IMR-90 (cell line): ENCODE measurements around the gene KCNN3. TPM values are rescaled to one million over a fixed set of nuclear protein-coding genes. Genes with fewer than 3 reads are reported as not detected.
A peak's percentile ranks its signal among the peaks of the same experiment; 100 is the strongest.

Source experiments
- ATAC-seq: fragments of 200-7000 bp; cut with Tn5 transposase; 2 replicates; pipeline ENCODE4 v1.9.1; 2020; ENCODE audit warnings: low read depth, mild to moderate bottlenecking, moderate library complexity
- BruUV-seq: library from RNA; stranded (reverse); fragments of 400-500 nt; replicated peaks from 2 replicates; lab custom pipeline; 2021; lab: Mats Ljungman, UMichigan
- CTCF ChIA-PET: fragments of 300-600 bp; formaldehyde crosslinking; extraction: SDS; loops from one replicate; lab custom pipeline; 2021; ENCODE audit warnings: antibody characterized with exemption; lab: Yijun Ruan, JAX
- POLR2A ChIA-PET: fragments of 300-600 bp; sonication (Branson Sonifier 250); formaldehyde crosslinking; loops from one replicate; lab custom pipeline; 2022; ENCODE audit warnings: antibody characterized with exemption; ENCODE audit not compliant: unreplicated experiment; lab: Charles Lee
- DNase-seq: peaks from one replicate; pipeline ENCODE4 v3.0.0; 2013
- H2AFZ ChIP-seq: replicated peaks from 2 replicates; pipeline ENCODE3; 2013; ENCODE audit warnings: low read length, mild to moderate bottlenecking; ENCODE audit not compliant: poor library complexity
- H2AK5ac ChIP-seq: 2 replicates; pipeline ENCODE4 v1.6.1; 2013; ENCODE audit warnings: low read depth, low read length, inconsistent platforms
- H2AK9ac ChIP-seq: replicated peaks from 2 replicates; pipeline ENCODE3; 2013; ENCODE audit warnings: mild to moderate bottlenecking, low read depth, low read length, moderate library complexity; ENCODE audit not compliant: poor library complexity
- H2BK120ac ChIP-seq: 2 replicates; pipeline ENCODE4 v1.6.1; 2013; ENCODE audit warnings: low read depth, low read length, inconsistent platforms
- H2BK15ac ChIP-seq: 3 replicates; pipeline ENCODE4 v1.6.1; 2013; ENCODE audit warnings: low read depth, low read length, inconsistent platforms
- H2BK20ac ChIP-seq: 2 replicates; pipeline ENCODE4 v1.6.1; 2013; ENCODE audit warnings: low read depth, mild to moderate bottlenecking, inconsistent platforms, low read length, moderate library complexity
- H2BK5ac ChIP-seq: 2 replicates; pipeline ENCODE4 v1.6.1; 2013; ENCODE audit warnings: mild to moderate bottlenecking, low read depth, low read length, inconsistent platforms; ENCODE audit not compliant: poor library complexity, severe bottlenecking
- H3K14ac ChIP-seq: replicated peaks from 2 replicates; pipeline ENCODE4 v1.6.1; 2013; ENCODE audit warnings: low read depth, low read length, inconsistent platforms
- H3K18ac ChIP-seq: 2 replicates; pipeline ENCODE4 v1.6.1; 2013; ENCODE audit warnings: low read depth, low read length, control low read depth
- H3K23ac ChIP-seq: 2 replicates; pipeline ENCODE4 v1.6.1; 2013; ENCODE audit warnings: low read depth, low read length, inconsistent platforms
- H3K27ac ChIP-seq: 2 replicates; pipeline ENCODE4 v1.5.1; 2013; ENCODE audit warnings: mild to moderate bottlenecking, control low read depth, low read length; ENCODE audit not compliant: insufficient read depth
- H3K27me3 ChIP-seq: 2 replicates; pipeline ENCODE4 v1.6.1; 2013; ENCODE audit warnings: low read length; ENCODE audit not compliant: control insufficient read depth, insufficient read depth
- H3K36me3 ChIP-seq: 2 replicates; pipeline ENCODE4 v1.6.1; 2013; ENCODE audit warnings: low read length, mixed read lengths; ENCODE audit not compliant: control insufficient read depth, insufficient read depth
- H3K4ac ChIP-seq: 2 replicates; pipeline ENCODE4 v1.6.1; 2013; ENCODE audit warnings: low read depth, low read length, inconsistent platforms
- H3K4me1 ChIP-seq: 2 replicates; pipeline ENCODE4 v1.6.1; 2013; ENCODE audit warnings: low read length, mixed read lengths; ENCODE audit not compliant: control insufficient read depth, insufficient read depth
- H3K4me2 ChIP-seq: 2 replicates; pipeline ENCODE4 v1.6.1; 2013; ENCODE audit warnings: low read depth, mild to moderate bottlenecking, control low read depth, low read length, moderate library complexity
- H3K4me3 ChIP-seq: 2 replicates; pipeline ENCODE4 v1.5.1; 2013; ENCODE audit warnings: low read depth, mild to moderate bottlenecking, control low read depth, low read length, moderate library complexity; ENCODE audit not compliant: insufficient read depth
- H3K56ac ChIP-seq: 2 replicates; pipeline ENCODE4 v1.6.1; 2013; ENCODE audit warnings: low read length, inconsistent platforms; ENCODE audit not compliant: insufficient read depth; ENCODE audit errors: extremely low read depth
- H3K79me1 ChIP-seq, 2 experiments: 2 replicates each; pipeline ENCODE4 v1.6.1; 2013; ENCODE audit warnings: low read length in 2 of 2, inconsistent platforms in 1 of 2, low read depth in 1 of 2
- H3K9ac ChIP-seq: 2 replicates; pipeline ENCODE4 v1.6.1; 2013; ENCODE audit warnings: low read depth, low read length, control low read depth
- H3K9me1 ChIP-seq: 2 replicates; pipeline ENCODE4 v1.6.1; 2013; ENCODE audit warnings: low read length, inconsistent platforms; ENCODE audit not compliant: insufficient read depth
- H3K9me3 ChIP-seq: 2 replicates; pipeline ENCODE4 v1.6.1; 2013; ENCODE audit warnings: low read length; ENCODE audit not compliant: control insufficient read depth, insufficient read depth
- H4K20me1 ChIP-seq: 2 replicates; pipeline ENCODE4 v1.6.1; 2013; ENCODE audit warnings: low read length, inconsistent platforms; ENCODE audit not compliant: insufficient read depth
- H4K5ac ChIP-seq: 2 replicates; pipeline ENCODE4 v1.6.1; 2013; ENCODE audit warnings: mild to moderate bottlenecking, low read depth, low read length, control low read depth
- H4K8ac ChIP-seq, 2 experiments: 2 replicates each; pipeline ENCODE4 v1.6.1; 2013; ENCODE audit warnings: low read depth in 2 of 2, low read length in 2 of 2, control low read depth in 1 of 2, inconsistent platforms in 1 of 2
- H4K91ac ChIP-seq: 2 replicates; pipeline ENCODE4 v1.6.1; 2013; ENCODE audit warnings: low read depth, low read length, inconsistent platforms; ENCODE audit not compliant: insufficient read depth
- CTCF ChIP-seq: conservative IDR thresholded peaks from 2 replicates; pipeline ENCODE4 v1.5.1; 2012; ENCODE audit warnings: mild to moderate bottlenecking, low read depth, low read length, improper control_type of control experiment
- MAFK ChIP-seq: IDR thresholded peaks from 2 replicates; pipeline ENCODE4 v1.6.1; 2012; ENCODE audit warnings: low read depth, low read length, improper control_type of control experiment
- MAZ ChIP-seq: IDR thresholded peaks from 2 replicates; pipeline ENCODE4 v1.6.1; 2012; ENCODE audit warnings: low read depth, mild to moderate bottlenecking, low read length, improper control_type of control experiment, moderate library complexity, borderline replicate concordance
- SMC3 ChIP-seq: fragments of 150-350 bp; IDR thresholded peaks from 2 replicates; pipeline ENCODE4 v1.6.1; 2016; ENCODE audit warnings: low read depth, mild to moderate bottlenecking, antibody characterized with exemption, low read length, moderate library complexity
- USF2 ChIP-seq: fragments of 150-350 bp; IDR thresholded peaks from 2 replicates; pipeline ENCODE4 v1.6.1; 2017; ENCODE audit warnings: mild to moderate bottlenecking, antibody characterized with exemption, low read length, low read depth
- WGBS, 2 experiments: methylation state at CpG; one replicate each; pipeline versions ENCODE4 v1.1.5 to v1.1.7; 2013; ENCODE audit warnings: missing lambda C conversion rate in 2 of 2; ENCODE audit not compliant: insufficient read length in 1 of 2; ENCODE audit errors: extremely low coverage in 2 of 2; 5-methylcytosine and 5-hydroxymethylcytosine counted together
- dilution Hi-C: fragments of 300-500 bp; cut with HindIII; formaldehyde crosslinking; loops from one replicate; pipeline ENCODE4 v1.14.3; 2018; ENCODE audit warnings: low sequenced_read_pairs; ENCODE audit not compliant: unreplicated experiment
- in situ Hi-C: fragments of 300-500 bp; cut with MboI; formaldehyde crosslinking; loops from 3 replicates; pipeline ENCODE4 v1.14.3; 2019; ENCODE audit warnings: low sequenced_read_pairs, inconsistent platforms, mixed read lengths
- intact Hi-C: fragments of 100-400 bp; cut with micrococcal nuclease; formaldehyde crosslinking; loops from 2 replicates; pipeline ENCODE4 v1.10.0; 2022
- polyA plus RNA-seq, 3 experiments: library from polyadenylated mRNA; depleted of rRNA; stranded (reverse); fragments of >200 nt; gene quantifications; 2 replicates each; pipeline ENCODE4 v1.2.3, GENCODE V29; 2012; ENCODE audit warnings: low replicate concordance in 1 of 3
- total RNA-seq: library from RNA; depleted of rRNA; stranded (reverse); fragments of >200 nt; gene quantifications from 2 replicates; pipeline ENCODE4 v1.2.3, GENCODE V29; 2012

Gene KCNN3
- total and polyA plus RNA-seq, 2 of the 4 experiments (the other 2 are of a cell fraction) = 0.02 TPM; not detected in 1

GRCh38 chr1:154866257-154867063, 3.6 kb downstream of the KCNN3 start (continued):
- TF ChIP-seq USF2 = no peak

- Histone ChIP-seq H2BK15ac (no peak overlapping the region), H3K9ac (no peak overlapping the region), H3K9me3 (peaks cover 2% of the 10 kb centered on the region; the same call in 1 of the 2 replicates), H3K4me1 (peaks cover 24% of the 10 kb centered on the region), H2AK5ac (no peak overlapping the region), H2BK120ac (no peak overlapping the region), H3K4me2 (no peak overlapping the region), H3K27me3 (peaks cover 42% of the 10 kb centered on the region), H3K14ac (no peak overlapping the region), H3K4me3 (no peak overlapping the region), H3K56ac (no peak overlapping the region), H3K4ac (no peak overlapping the region), H4K5ac (no peak overlapping the region), H3K9me1 (peaks cover 8% of the 10 kb centered on the region; the same call in 1 of the 2 replicates), H3K36me3 (no peaks in the 10 kb centered on the region), H2BK20ac (no peak overlapping the region), H4K91ac (no peak overlapping the region; the same call in 1 of the 2 replicates), H3K27ac (no peak overlapping the region), H3K18ac (no peak overlapping the region), H2BK5ac (no peak overlapping the region), H4K20me1 (peaks cover 5% of the 10 kb centered on the region; the same call in 1 of the 2 replicates), H2AFZ (no peak overlapping the region), H3K79me1 (no peaks in the 10 kb centered on the region), H3K23ac (no peak overlapping the region), H2AK9ac (peak overlapping the region; percentile 25), H4K8ac (no peak overlapping the region)
- in situ Hi-C loops (no loop called here), intact Hi-C loops (no loop called here), dilution Hi-C loops (no loop called here)
- CTCF ChIA-PET = no interaction called here
- no peak for TF ChIP-seq SMC3
- no peak for TF ChIP-seq CTCF
- no peak for TF ChIP-seq MAZ
- TF ChIP-seq MAFK = no peak
- no CpG with 5 or more reads among the region's 5 CpGs for WGBS, 2 experiments
- no TSS peak for BruUV-seq
- ATAC-seq (no peak), DNase-seq (no peak)
- POLR2A ChIA-PET = no interaction called here
Measured at GRCh38 chr1:154865442-154866256, 4.4 kb downstream of the KCNN3 start.
